HL-60 (cell line): ENCODE measurements around the gene MRM2.

Experiments
- DNase-seq, 2 experiments: peaks; one replicate each; pipeline ENCODE4 v3.0.0-alpha.2; 2010 to 2020; ENCODE audit warnings: low read depth in 1 of 2, low spot score in 1 of 2
- H3K27ac ChIP-seq: fragments of 250-450 bp; sonication (Bioruptor Pico); replicated peaks from 2 replicates; pipeline ENCODE4 v1.5.1; 2020; ENCODE audit warnings: mild to moderate bottlenecking, moderate library complexity
- H3K27me3 ChIP-seq: fragments of 250-450 bp; sonication (Bioruptor Pico); 2 replicates; pipeline ENCODE4 v1.5.1; 2021; ENCODE audit warnings: mild to moderate bottlenecking, moderate library complexity; ENCODE audit not compliant: insufficient read depth, poor library complexity, severe bottlenecking
- H3K4me3 ChIP-seq: replicated peaks from 2 replicates; pipeline ENCODE4 v1.5.1; 2011; ENCODE audit warnings: mild to moderate bottlenecking, control low read depth, low read length; ENCODE audit not compliant: insufficient read depth
- GABPA ChIP-seq: IDR thresholded peaks from 2 replicates; pipeline ENCODE4 v1.6.1; 2012; ENCODE audit warnings: low read depth
- POLR2AphosphoS5 ChIP-seq: IDR thresholded peaks from 2 replicates; pipeline ENCODE4 v1.6.1; 2012; ENCODE audit warnings: low read depth
- SPI1 ChIP-seq: IDR thresholded peaks from 2 replicates; pipeline ENCODE4 v1.6.1; 2012; ENCODE audit warnings: low read depth, mild to moderate bottlenecking, borderline replicate concordance
- TF ChIP-seq, protein P1 (sequence below): IDR thresholded peaks from one replicate; pipeline ENCODE4 v1.5.1; 2011; ENCODE audit warnings: low read length, control low read depth, inconsistent platforms; ENCODE audit not compliant: insufficient read depth
- TF ChIP-seq, protein P2 (sequence below): IDR thresholded peaks from 2 replicates; pipeline ENCODE4 v1.6.1; 2012; ENCODE audit warnings: low read depth; ENCODE audit not compliant: insufficient replicate concordance

Gene MRM2

DNA sequence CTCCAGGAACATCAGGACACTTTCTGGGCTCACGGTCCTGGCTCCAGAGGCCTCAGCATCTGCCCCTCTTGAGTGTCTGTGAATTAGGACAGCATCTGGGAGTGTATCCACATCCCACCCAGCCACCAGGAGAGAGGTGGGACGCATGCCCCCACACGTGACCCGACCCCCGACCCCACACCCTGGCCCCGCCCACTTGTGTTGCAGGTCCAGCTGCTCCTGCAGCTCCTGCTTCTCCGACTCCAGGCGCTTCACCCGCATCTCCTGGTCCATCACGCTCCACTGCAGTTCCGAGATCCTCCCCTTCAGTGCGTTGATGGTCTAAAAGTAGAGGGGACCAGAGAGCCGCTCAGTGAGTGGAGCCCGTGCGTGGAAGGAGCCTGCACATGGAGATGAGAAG is 22.9 kb downstream of the MRM2 start:
- TF ChIP-seq GABPA = no peak
- no peak for TF ChIP-seq SPI1
- TF ChIP-seq, protein P1, sequence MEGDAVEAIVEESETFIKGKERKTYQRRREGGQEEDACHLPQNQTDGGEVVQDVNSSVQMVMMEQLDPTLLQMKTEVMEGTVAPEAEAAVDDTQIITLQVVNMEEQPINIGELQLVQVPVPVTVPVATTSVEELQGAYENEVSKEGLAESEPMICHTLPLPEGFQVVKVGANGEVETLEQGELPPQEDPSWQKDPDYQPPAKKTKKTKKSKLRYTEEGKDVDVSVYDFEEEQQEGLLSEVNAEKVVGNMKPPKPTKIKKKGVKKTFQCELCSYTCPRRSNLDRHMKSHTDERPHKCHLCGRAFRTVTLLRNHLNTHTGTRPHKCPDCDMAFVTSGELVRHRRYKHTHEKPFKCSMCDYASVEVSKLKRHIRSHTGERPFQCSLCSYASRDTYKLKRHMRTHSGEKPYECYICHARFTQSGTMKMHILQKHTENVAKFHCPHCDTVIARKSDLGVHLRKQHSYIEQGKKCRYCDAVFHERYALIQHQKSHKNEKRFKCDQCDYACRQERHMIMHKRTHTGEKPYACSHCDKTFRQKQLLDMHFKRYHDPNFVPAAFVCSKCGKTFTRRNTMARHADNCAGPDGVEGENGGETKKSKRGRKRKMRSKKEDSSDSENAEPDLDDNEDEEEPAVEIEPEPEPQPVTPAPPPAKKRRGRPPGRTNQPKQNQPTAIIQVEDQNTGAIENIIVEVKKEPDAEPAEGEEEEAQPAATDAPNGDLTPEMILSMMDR = no peak
- TF ChIP-seq, protein P2, sequence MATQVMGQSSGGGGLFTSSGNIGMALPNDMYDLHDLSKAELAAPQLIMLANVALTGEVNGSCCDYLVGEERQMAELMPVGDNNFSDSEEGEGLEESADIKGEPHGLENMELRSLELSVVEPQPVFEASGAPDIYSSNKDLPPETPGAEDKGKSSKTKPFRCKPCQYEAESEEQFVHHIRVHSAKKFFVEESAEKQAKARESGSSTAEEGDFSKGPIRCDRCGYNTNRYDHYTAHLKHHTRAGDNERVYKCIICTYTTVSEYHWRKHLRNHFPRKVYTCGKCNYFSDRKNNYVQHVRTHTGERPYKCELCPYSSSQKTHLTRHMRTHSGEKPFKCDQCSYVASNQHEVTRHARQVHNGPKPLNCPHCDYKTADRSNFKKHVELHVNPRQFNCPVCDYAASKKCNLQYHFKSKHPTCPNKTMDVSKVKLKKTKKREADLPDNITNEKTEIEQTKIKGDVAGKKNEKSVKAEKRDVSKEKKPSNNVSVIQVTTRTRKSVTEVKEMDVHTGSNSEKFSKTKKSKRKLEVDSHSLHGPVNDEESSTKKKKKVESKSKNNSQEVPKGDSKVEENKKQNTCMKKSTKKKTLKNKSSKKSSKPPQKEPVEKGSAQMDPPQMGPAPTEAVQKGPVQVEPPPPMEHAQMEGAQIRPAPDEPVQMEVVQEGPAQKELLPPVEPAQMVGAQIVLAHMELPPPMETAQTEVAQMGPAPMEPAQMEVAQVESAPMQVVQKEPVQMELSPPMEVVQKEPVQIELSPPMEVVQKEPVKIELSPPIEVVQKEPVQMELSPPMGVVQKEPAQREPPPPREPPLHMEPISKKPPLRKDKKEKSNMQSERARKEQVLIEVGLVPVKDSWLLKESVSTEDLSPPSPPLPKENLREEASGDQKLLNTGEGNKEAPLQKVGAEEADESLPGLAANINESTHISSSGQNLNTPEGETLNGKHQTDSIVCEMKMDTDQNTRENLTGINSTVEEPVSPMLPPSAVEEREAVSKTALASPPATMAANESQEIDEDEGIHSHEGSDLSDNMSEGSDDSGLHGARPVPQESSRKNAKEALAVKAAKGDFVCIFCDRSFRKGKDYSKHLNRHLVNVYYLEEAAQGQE = no peak
- no peak for TF ChIP-seq POLR2AphosphoS5
- no peak for DNase-seq
- Histone ChIP-seq H3K27me3 (no peaks in the 10 kb centered on the region), H3K4me3 (no peak overlapping the region), H3K27ac (no peak overlapping the region)

DNA sequence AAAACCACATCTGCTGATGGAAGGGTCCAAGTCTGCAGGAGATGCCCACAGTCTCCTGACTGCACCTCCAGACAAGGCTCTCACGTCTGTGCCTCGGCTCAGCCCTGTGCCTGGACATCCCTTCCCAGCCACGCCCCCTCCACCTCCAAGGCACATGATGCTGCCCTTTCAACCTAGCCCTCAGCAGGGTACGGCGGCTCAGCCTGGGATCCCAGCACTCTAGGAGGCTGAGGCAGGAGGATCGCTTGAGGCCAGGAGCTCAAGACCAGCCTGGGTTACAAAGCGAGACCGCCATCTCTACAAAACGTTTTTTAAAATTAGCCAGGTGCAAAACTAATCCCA is 23.6 kb downstream of the MRM2 start:
- TF ChIP-seq, protein P1 = no peak
- TF ChIP-seq GABPA (no peak), SPI1 (no peak), POLR2AphosphoS5 (no peak)
- TF ChIP-seq, protein P2 = no peak
- DNase-seq = no peak
- no peak overlapping the region for H3K4me3 ChIP-seq
- no peaks in the 10 kb centered on the region for H3K27me3 ChIP-seq
- H3K27ac ChIP-seq = no peak overlapping the region

DNA sequence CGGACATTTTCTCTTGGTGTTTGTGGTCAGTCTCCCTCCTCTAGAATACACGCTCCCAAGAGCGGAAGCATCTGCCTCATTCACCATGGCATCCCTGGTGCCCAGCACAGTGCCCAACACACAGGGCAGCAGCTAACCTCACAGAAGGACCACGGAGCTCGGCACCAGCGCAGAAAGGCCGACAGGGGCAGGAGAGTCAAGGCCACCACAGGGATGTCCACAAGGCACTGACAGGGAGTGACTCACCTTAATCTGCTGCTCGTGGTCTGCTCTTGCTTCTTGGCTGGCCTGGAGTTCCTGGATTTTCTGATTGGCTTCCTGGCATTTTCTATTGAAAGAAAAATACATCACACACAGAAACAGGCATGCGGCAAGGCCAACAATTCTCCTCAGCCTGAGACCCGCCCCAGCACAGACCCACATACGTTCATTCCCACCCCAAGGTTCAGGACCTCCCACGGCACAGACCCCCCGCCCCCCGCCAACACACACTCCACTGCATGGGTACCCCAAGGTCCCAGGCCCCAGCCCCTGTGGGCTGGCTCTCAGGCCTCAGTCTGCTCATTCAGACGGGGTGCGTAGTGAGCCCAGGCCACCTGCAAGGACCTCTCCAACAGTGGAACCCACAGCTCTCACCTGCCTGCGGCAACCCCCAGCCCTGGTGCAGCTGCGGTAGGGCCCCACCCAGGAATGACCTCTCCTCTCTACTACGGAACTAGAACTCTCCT is 24.1 kb downstream of the MRM2 start:
- DNase-seq = no peak
- Histone ChIP-seq H3K27me3 (no peaks in the 10 kb centered on the region), H3K27ac (no peak overlapping the region), H3K4me3 (no peak overlapping the region)
- no peak for TF ChIP-seq GABPA
- no peak for TF ChIP-seq SPI1
- TF ChIP-seq, protein P2 = no peak
- TF ChIP-seq, protein P1 = no peak
- no peak for TF ChIP-seq POLR2AphosphoS5
